Measurements from ENCODE around the gene ANG.
"Not testable (repeated sequence)": the region's sequence is repeated elsewhere in the genome, so short reads cannot be mapped to it uniquely, and the experiment has no call there.

The ANG gene

GRCh38 chr14:20688167-20688839, at the start of gene ANG:
Gene ANG, plus strand, starts transcription at chr14:20688764. Its CDS starts 4,801 bp downstream, at chr14:20693565.
- no peak for DNase-seq

GRCh38 chr14:20641591-20641990, 47.0 kb upstream of the ANG start, which contains the start of gene OR6S1:
Gene OR6S1, minus strand, starts transcription at chr14:20641691. Its CDS starts 0 bp downstream, at chr14:20641691.
- DNase-seq, result no peak

GRCh38 chr14:20642182-20642581, 46.4 kb upstream of the ANG start:
- no peak for DNase-seq

GRCh38 chr14:20642755-20643154, 45.8 kb upstream of the ANG start:
- not testable (repeated sequence) for DNase-seq

- no peak for DNase-seq
These were observed 44.0 kb upstream of the ANG start for GRCh38 chr14:20644520-20644919.

GRCh38 chr14:20645481-20645880, 43.1 kb upstream of the ANG start:
- no peak for DNase-seq

- DNase-seq, result peak in 1 of 4 experiments; percentile 20
These were observed 35.3 kb upstream of the ANG start for GRCh38 chr14:20652996-20653975.

- DNase-seq, result no peak
These were observed 32.7 kb upstream of the ANG start for GRCh38 chr14:20655851-20656250.

- no peak for DNase-seq
These were observed 32.3 kb upstream of the ANG start for GRCh38 chr14:20656274-20656673.

GRCh38 chr14:20657216-20658211, 31.1 kb upstream of the ANG start:
- no peak for DNase-seq

GRCh38 chr14:20658246-20658645, 30.3 kb upstream of the ANG start:
- no peak for DNase-seq

- no peak for DNase-seq
These were observed 29.2 kb upstream of the ANG start for GRCh38 chr14:20659336-20659735.

GRCh38 chr14:20659813-20660395, 28.7 kb upstream of the ANG start:
- no peak for DNase-seq

- no peak for DNase-seq
These were observed 27.4 kb upstream of the ANG start for GRCh38 chr14:20661197-20661596.

- DNase-seq, result peak; percentile 51 to 66 (median 58)
These were observed 25.4 kb upstream of the ANG start for GRCh38 chr14:20662968-20663732.

- not testable (repeated sequence) for DNase-seq
These were observed 22.1 kb upstream of the ANG start for GRCh38 chr14:20666400-20666961.

- DNase-seq, result no peak
These were observed 20.6 kb upstream of the ANG start for GRCh38 chr14:20667957-20668356.

- no peak for DNase-seq
These were observed 19.6 kb upstream of the ANG start for GRCh38 chr14:20668969-20669368.

GRCh38 chr14:20671597-20672283, 16.8 kb upstream of the ANG start:
- DNase-seq, result no peak

GRCh38 chr14:20675669-20676068, 12.9 kb upstream of the ANG start:
- no peak for DNase-seq
